Adrenal gland (tissue), 12 donors: Measurements from ENCODE around the gene GUCY1A1. TPM values are rescaled to one million over a fixed set of nuclear protein-coding genes. Genes with fewer than 3 reads are reported as not detected.
A peak's percentile ranks its signal among the peaks of the same experiment; 100 is the strongest.

Experiments used
- DNase-seq, 7 donors: peaks; one replicate each; pipeline ENCODE4 v3.0.0-alpha.2; 2019 to 2020
- H3K27ac ChIP-seq, 5 donors: fragments of 200-600 bp; sonication (generic) in 4 of 5; 1 replicate in 3 of 5; 2 replicates in 2 of 5; pipeline versions ENCODE4 v1.5.1 to v1.8.0; 2016 to 2020; ENCODE audit warnings: mild to moderate bottlenecking in 1 of 5
- H3K27me3 ChIP-seq: fragments of 200-600 bp; 2 replicates; pipeline ENCODE4 v1.8.0; 2021
- H3K36me3 ChIP-seq, 2 donors: fragments of 200-600 bp; replicated peaks in 1 of 2; 1 replicate in 1 of 2; 2 replicates in 1 of 2; pipeline versions ENCODE4 v1.5.1 to v1.8.0; 2018 to 2022
- H3K4me1 ChIP-seq, 2 donors: fragments of 200-600 bp; replicated peaks in 1 of 2; 1 replicate in 1 of 2; 2 replicates in 1 of 2; pipeline versions ENCODE4 v1.5.1 to v1.8.0; 2018 to 2021
- H3K4me3 ChIP-seq, 4 donors: fragments of 200-600 bp; sonication (generic) in 3 of 4; one replicate each; pipeline ENCODE4 v1.5.1; 2016 to 2018
- H3K9me3 ChIP-seq, 3 donors: fragments of 200-600 bp; sonication (generic) in 1 of 3; replicated peaks in 1 of 3; 1 replicate in 2 of 3; 2 replicates in 1 of 3; pipeline versions ENCODE4 v1.5.1 to v1.8.0; 2016 to 2021
- POLR2A ChIP-seq, 2 donors: fragments of 450-650 bp; IDR thresholded peaks; one replicate each; pipeline ENCODE4 v1.6.1; 2017; ENCODE audit warnings: antibody characterized with exemption in 2 of 2, mild to moderate bottlenecking in 2 of 2, moderate library complexity in 1 of 2
- WGBS, 4 donors: extraction: QIAGEN DNeasy Blood & Tissue Kit in 2 of 4; methylation state at CpG; one replicate each; pipeline versions ENCODE4 v1.1.5 to v1.1.7; 2013 to 2017; 5-methylcytosine and 5-hydroxymethylcytosine counted together
- intact Hi-C, 2 donors: fragments of 100-400 bp; cut with DNase I; formaldehyde crosslinking; loops; one replicate each; pipeline versions ENCODE4 v1.14.1 to v1.15.0; 2022 to 2023
- polyA plus RNA-seq, 3 donors: library from polyadenylated mRNA; stranded (reverse); fragments of 200-250 nt in 2 of 3; fragments of 350-450 nt in 1 of 3; fragmentation: Illumina TruSeq in 1 of 3; extraction: RNeasy Lipid Tissue Mini Kit (QIAGEN cat#74804) in 1 of 3; gene quantifications; one replicate each; pipeline ENCODE4 v1.2.3, GENCODE V29; 2013 to 2014
- total RNA-seq, 9 donors: library from RNA; depleted of rRNA in 4 of 9; stranded (reverse); fragments of >200 nt in 4 of 9; fragments of 120-200 nt in 1 of 9; fragmentation: NEBNext Ultra II Directional in 1 of 9; extraction: Animal tissue kit (Norgen Biotek cat#: 25700) in 1 of 9; gene quantifications; one replicate each; pipeline versions ENCODE4 v1.1.0 to v1.2.4, GENCODE V29; 2013 to 2023
- TF ChIP-seq, protein P1 (sequence below), 6 experiments: fragments of 450-650 bp in 4 of 6; fragments of 200-600 bp in 2 of 6; sonication (generic) in 1 of 6; IDR thresholded peaks; 1 replicate in 5 of 6; 2 replicates in 1 of 6; pipeline versions ENCODE4 v1.5.1 to v1.8.0; 2016 to 2021; ENCODE audit warnings: antibody characterized with exemption in 6 of 6, mild to moderate bottlenecking in 2 of 6, moderate library complexity in 1 of 6
- donor health status: healthy with polysubstance abuse.
- donor health status: Bipolar disorder and iron deficiency.
- donor health status: DM: yes; HTN: yes; CAD: no.
- donor health status: DM: no; HTN: no; CAD: no.
- donor health status: DM: no; HTN: no; CAD: no.
- donor health status: DM: yes; HTN: yes; CAD: no.

GUCY1A1 gene
- total and polyA plus RNA-seq, 12 donors = 2.3 to 17.1 (median 10.3) TPM

DNA sequence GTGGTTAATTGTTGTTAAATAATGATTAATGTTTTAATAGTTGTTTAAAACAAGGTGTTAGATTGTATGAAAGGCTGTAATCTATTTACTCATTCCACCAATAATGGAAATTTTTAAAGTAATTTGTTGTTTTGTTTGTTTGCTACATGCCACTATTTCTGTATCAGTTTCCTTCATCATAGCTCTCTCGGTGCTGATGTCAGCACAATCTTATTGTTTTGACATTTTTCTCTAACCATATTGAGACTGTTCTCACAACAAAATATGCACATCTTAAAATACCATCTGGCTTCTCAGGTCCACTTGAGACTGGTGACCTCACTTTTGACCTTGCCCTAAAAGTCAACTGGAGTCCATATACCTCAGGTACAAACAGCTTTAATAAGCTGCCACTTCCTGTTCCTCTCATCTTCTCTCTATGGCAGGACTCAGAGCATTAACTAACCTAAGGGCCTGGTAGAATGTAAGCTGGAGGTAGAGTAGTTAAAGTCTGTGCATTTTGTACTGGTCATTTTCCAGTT, 91.2 kb downstream of the GUCY1A1 start:
- Histone ChIP-seq H3K4me3 (no peak overlapping the region), H3K36me3 (no peaks in the 10 kb centered on the region), H3K9me3 (no peaks in the 10 kb centered on the region), H3K27ac (no peak overlapping the region), H3K4me1 (peaks cover 0 to 7% of the 10 kb centered on the region in 2 donors), H3K27me3 (peaks cover 14% of the 10 kb centered on the region)
- no peak for DNase-seq
- 89 to 98% (median 92%) methylated on average over 1 of the region's 1 CpG for WGBS, 4 donors
- intact Hi-C loops = no loop called here
- TF ChIP-seq POLR2A (IDR thresholded peaks at IDR 0.05) = no peak
- TF ChIP-seq, protein P1, sequence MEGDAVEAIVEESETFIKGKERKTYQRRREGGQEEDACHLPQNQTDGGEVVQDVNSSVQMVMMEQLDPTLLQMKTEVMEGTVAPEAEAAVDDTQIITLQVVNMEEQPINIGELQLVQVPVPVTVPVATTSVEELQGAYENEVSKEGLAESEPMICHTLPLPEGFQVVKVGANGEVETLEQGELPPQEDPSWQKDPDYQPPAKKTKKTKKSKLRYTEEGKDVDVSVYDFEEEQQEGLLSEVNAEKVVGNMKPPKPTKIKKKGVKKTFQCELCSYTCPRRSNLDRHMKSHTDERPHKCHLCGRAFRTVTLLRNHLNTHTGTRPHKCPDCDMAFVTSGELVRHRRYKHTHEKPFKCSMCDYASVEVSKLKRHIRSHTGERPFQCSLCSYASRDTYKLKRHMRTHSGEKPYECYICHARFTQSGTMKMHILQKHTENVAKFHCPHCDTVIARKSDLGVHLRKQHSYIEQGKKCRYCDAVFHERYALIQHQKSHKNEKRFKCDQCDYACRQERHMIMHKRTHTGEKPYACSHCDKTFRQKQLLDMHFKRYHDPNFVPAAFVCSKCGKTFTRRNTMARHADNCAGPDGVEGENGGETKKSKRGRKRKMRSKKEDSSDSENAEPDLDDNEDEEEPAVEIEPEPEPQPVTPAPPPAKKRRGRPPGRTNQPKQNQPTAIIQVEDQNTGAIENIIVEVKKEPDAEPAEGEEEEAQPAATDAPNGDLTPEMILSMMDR (IDR thresholded peaks at IDR 0.05) = no peak

DNA sequence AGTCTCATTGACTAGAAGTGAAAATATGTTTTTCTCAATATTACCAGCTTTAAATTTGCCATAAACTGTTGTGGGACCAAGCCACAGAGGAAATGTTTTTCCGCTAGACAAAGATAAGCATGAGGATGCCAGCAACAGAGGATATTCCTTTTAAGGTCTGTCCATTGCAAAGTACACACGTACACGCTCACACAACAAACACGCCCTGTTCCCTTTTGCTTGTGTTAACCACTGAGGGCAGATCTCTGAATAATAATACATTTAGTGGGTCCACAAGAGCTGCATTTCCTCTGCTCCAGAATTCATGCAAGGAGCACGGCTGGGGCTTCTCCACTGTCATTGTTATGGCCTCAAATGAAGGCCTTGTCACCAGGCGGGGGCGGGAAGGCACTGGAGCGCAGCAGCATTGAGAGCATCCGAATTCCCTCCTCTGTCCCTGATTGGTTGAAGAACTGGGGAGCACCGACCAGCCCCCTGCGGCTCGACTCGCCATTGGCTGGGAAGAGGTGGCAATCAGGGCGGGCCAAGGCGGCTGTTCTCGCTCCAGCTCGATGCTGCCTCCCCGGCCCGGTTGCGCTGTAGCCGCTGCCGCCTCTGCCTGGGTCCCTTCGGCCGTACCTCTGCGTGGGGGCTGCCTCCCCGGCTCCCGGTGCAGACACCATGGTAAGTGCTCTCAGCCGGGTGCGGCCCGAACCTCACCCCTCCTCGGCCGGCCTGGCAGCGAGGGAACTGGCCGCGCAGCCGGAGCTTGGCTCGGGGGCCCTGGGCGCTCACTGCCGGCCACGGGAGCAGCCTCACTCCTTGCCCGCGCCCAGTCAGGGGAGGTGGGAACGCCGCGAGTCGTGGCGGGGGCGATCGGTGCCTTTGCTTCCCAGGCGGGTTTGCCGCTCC, 92.1 kb downstream of the GUCY1A1 start, which contains the start of gene GUCY1B1:
GUCY1B1 (plus strand) TSS at position 541 of the 891 bp plus-strand sequence; CDS start at position 661, 120 bp downstream.
- peaks cover 0 to 7% of the 10 kb centered on the region in 2 donors for H3K4me1 ChIP-seq
- H3K27ac ChIP-seq = peak within 1 kb of the TSS in 3 of 5 donors; percentile 40 to 80 (median 42)
- no peaks in the 10 kb centered on the region for H3K9me3 ChIP-seq
- H3K27me3 ChIP-seq = peaks cover 14% of the 10 kb centered on the region
- intact Hi-C loops = no loop called here
- WGBS, 4 donors = 10 to 77% (median 15%) methylated on average over 5 to 51 of the region's 51 CpGs
- peak; percentile 74 to 94 (median 80) for DNase-seq
- TF ChIP-seq POLR2A (IDR thresholded peaks at IDR 0.05) = no peak
- TF ChIP-seq, protein P1 (IDR thresholded peaks at IDR 0.05) = peak in 4 of 6 experiments; percentile 4 to 36 (median 30)
- H3K4me3 ChIP-seq = peak within 1 kb of the TSS in 3 of 4 donors; percentile 24 to 70 (median 52)
- H3K36me3 ChIP-seq = no peaks in the 10 kb centered on the region

DNA sequence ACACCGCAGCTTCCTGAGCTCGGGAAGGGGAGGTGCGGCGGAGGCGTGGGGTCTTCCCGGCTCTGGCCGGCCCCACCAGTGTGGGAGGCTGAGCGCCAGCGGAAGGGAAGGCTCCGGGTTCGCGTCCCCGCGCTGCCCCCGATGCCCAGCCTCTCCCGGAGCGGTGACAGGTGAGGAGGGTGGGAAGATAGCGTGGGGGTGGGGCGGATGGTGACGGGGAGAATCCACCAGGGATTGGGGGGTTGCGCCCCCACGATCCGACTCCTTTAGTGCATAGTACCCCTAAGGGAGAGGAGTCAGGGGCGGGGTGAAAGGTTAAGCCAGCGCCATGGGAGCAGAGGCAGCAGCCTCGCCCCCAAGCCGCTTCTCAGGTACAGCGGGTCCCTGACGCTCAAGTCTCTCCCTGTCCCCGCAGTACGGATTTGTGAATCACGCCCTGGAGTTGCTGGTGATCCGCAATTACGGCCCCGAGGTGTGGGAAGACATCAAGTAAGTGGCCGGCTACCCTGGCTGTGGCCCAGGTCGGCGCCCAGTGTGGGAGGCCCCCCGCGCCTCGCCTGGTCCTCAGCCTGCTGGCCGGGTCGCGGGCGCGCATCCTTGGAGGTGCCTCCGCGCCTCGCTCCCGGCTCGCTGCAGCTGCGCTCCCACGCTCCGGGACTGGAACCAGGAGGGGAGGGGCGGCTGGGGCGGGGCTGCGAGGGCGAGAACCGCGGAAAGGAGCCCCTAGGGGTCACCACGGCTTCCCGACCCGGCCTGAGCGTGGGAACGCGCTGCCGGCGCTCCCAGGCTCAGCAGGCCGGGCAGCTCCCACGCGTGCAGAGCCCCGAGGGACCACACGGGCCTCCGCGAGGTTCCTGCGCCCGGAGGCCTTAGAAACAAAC, 93.0 kb downstream of the GUCY1A1 start:
- peak overlapping the region in 3 of 4 donors; percentile 24 to 70 (median 52) for H3K4me3 ChIP-seq
- TF ChIP-seq, protein P1 (IDR thresholded peaks at IDR 0.05) = no peak
- TF ChIP-seq POLR2A (IDR thresholded peaks at IDR 0.05) = no peak
- intact Hi-C loops = no loop called here
- H3K36me3 ChIP-seq = no peaks in the 10 kb centered on the region
- 1 to 3% (median 2%) methylated on average over 20 to 77 of the region's 77 CpGs for WGBS, 4 donors
- peak in 6 of 7 donors; percentile 3 to 54 (median 18) for DNase-seq
- H3K4me1 ChIP-seq = peaks cover 0 to 7% of the 10 kb centered on the region in 2 donors
- peaks cover 14% of the 10 kb centered on the region for H3K27me3 ChIP-seq
- H3K9me3 ChIP-seq = no peaks in the 10 kb centered on the region
- H3K27ac ChIP-seq = peak overlapping the region in 2 of 5 donors; percentile 42 to 80
